ENCODE data around the gene DNAI2. TPM values are rescaled to one million over a fixed set of nuclear protein-coding genes. Genes with fewer than 3 reads are reported as not detected.

Gene DNAI2
- total RNA-seq, 1 experiment from 2014 or later, result not detected

- Histone ChIP-seq H3K27ac (ENCODE audit: low read depth, low read length) (no peak overlapping the region), H4K20me1 (ENCODE audit: insufficient read depth) (no peaks in the 10 kb centered on the region), H3K79me2 (ENCODE audit: insufficient read depth, low read length) (no peaks in the 10 kb centered on the region), H3K9ac (ENCODE audit: low read length) (no peak overlapping the region), H3K27me3 (ENCODE audit: insufficient read depth, low read length) (no peaks in the 10 kb centered on the region), H3K36me3 (ENCODE audit: control insufficient read depth in 1 of 2, insufficient read depth in 2 of 2, low read length in 2 of 2) (no peaks in the 10 kb centered on the region), H3K4me1 (ENCODE audit: control insufficient read depth in 1 of 2, insufficient read depth in 2 of 2, low read length in 2 of 2) (no peaks in the 10 kb centered on the region), H3K9me3 (ENCODE audit: control insufficient read depth in 1 of 2, insufficient read depth in 1 of 2, low read depth in 1 of 2, low read length in 2 of 2) (no peaks in the 10 kb centered on the region), H3K9me2 (ENCODE audit: insufficient read depth) (no peaks in the 10 kb centered on the region), H3K4me3 (replicated peaks in 1 of 2; ENCODE audit: low read depth in 1 of 2, low read length in 2 of 2) (no peak overlapping the region), H3K4me2 (ENCODE audit: low read length) (no peak overlapping the region), H2AFZ (ENCODE audit: low read depth, low read length, poor library complexity, severe bottlenecking) (no peak overlapping the region)
- TF ChIP-seq FOSL1 (IDR thresholded peaks at IDR 0.05; ENCODE audit: low read depth) (no peak), CTCF (IDR thresholded peaks at IDR 0.05 in 2 of 3, conservative IDR thresholded peaks at IDR 0.05 in 1 of 3; ENCODE audit: borderline replicate concordance in 1 of 3, insufficient read depth in 1 of 3, low read depth in 2 of 3, low read length in 2 of 3) (no peak), SIN3A (IDR thresholded peaks at IDR 0.05; ENCODE audit: low read depth) (no peak), SP1 (IDR thresholded peaks at IDR 0.05; ENCODE audit: low read depth) (no peak), EGR1 (IDR thresholded peaks at IDR 0.05; ENCODE audit: low read depth) (no peak), JUND (IDR thresholded peaks at IDR 0.05) (no peak), YY1 (IDR thresholded peaks at IDR 0.05; ENCODE audit: extremely low read depth, insufficient replicate concordance, low read depth, low read length) (no peak), ZFX (IDR thresholded peaks at IDR 0.05) (no peak), CEBPB (IDR thresholded peaks at IDR 0.05; ENCODE audit: low read depth) (no peak)
- POLR2A ChIA-PET, result no interaction called here
- RAD21 ChIA-PET (ENCODE audit: low non-redundant PET in 1 of 2, low total read pairs in 2 of 2, uncharacterized antibody in 2 of 2, unreplicated experiment in 2 of 2), result no interaction called here
- CTCF ChIA-PET, result interaction anchor here (0.6 kb wide), 1 partner anchor 51 kb away, joined by 3 read pairs; no protein-coding TSS in a partner anchor
- intact Hi-C loops (cut with micrococcal nuclease), result loop anchor here (10.0 kb wide), 1 partner anchor 295 kb away; no protein-coding TSS in a partner anchor
- no TSS peak for BruUV-seq (replicated peaks)
- ATAC-seq (no peak), DNase-seq (ENCODE audit: low read depth, low spot score) (no peak)
Measured at GRCh38 chr17:74309902-74310301, 35.9 kb downstream of the DNAI2 start.

GRCh38 chr17:74314877-74315276, 40.8 kb downstream of the DNAI2 start:
- H3K36me3 ChIP-seq (ENCODE audit: control insufficient read depth in 1 of 2, insufficient read depth in 2 of 2, low read length in 2 of 2), result no peaks in the 10 kb centered on the region
- CTCF ChIA-PET, result interaction anchor here (1.5 kb wide), 1 partner anchor 14 kb away, joined by 5 read pairs; no protein-coding TSS in a partner anchor
- TF ChIP-seq ZFX (IDR thresholded peaks at IDR 0.05) (no peak), YY1 (IDR thresholded peaks at IDR 0.05; ENCODE audit: extremely low read depth, insufficient replicate concordance, low read depth, low read length) (no peak), RAD21 (IDR thresholded peaks at IDR 0.05; ENCODE audit: low read depth) (no peak), TCF7L2 (IDR thresholded peaks at IDR 0.05; ENCODE audit: borderline replicate concordance, extremely low read depth, insufficient read depth, insufficient read length) (no peak), ELF1 (IDR thresholded peaks at IDR 0.05; ENCODE audit: borderline replicate concordance, low read depth) (no peak), MAX (IDR thresholded peaks at IDR 0.05) (no peak), SRF (IDR thresholded peaks at IDR 0.05; ENCODE audit: low read depth) (no peak), EZH2phosphoT487 (IDR thresholded peaks at IDR 0.05; ENCODE audit: borderline replicate concordance) (no peak), CEBPB (IDR thresholded peaks at IDR 0.05; ENCODE audit: low read depth) (no peak)

More at GRCh38 chr17:74314877-74315276, 40.8 kb downstream of the DNAI2 start:
- POLR2A ChIA-PET, result no interaction called here
- intact Hi-C loops (cut with micrococcal nuclease), result no loop called here
- no peaks in the 10 kb centered on the region for H3K4me1 ChIP-seq (ENCODE audit: control insufficient read depth in 1 of 2, insufficient read depth in 2 of 2, low read length in 2 of 2)
- H3K9ac ChIP-seq (ENCODE audit: low read length), result no peak overlapping the region
- no peaks in the 10 kb centered on the region for H3K79me2 ChIP-seq (ENCODE audit: insufficient read depth, low read length)
- H3K27ac ChIP-seq (ENCODE audit: low read depth, low read length), result no peak overlapping the region
- no peaks in the 10 kb centered on the region for H3K9me3 ChIP-seq (ENCODE audit: control insufficient read depth in 1 of 2, insufficient read depth in 1 of 2, low read depth in 1 of 2, low read length in 2 of 2)
- no peak overlapping the region for H3K4me2 ChIP-seq (ENCODE audit: low read length)
- H3K27me3 ChIP-seq (ENCODE audit: insufficient read depth, low read length), result no peaks in the 10 kb centered on the region
- no peaks in the 10 kb centered on the region for H3K9me2 ChIP-seq (ENCODE audit: insufficient read depth)
- BruUV-seq (replicated peaks), result no TSS peak
- H4K20me1 ChIP-seq (ENCODE audit: insufficient read depth), result no peaks in the 10 kb centered on the region
- no peak overlapping the region for H3K4me3 ChIP-seq (replicated peaks in 1 of 2; ENCODE audit: low read depth in 1 of 2, low read length in 2 of 2)
- no peak for DNase-seq (ENCODE audit: low read depth, low spot score)
- RAD21 ChIA-PET (ENCODE audit: low non-redundant PET in 1 of 2, low total read pairs in 2 of 2, uncharacterized antibody in 2 of 2, unreplicated experiment in 2 of 2), result interaction anchor here in 1 of 2 experiments (0.6 kb wide), 1 partner anchor 1263 kb away, joined by 3 read pairs; no protein-coding TSS in a partner anchor
- no peak for ATAC-seq
- H2AFZ ChIP-seq (ENCODE audit: low read depth, low read length, poor library complexity, severe bottlenecking), result no peak overlapping the region

Data from HCT116 (cell line).